B cell (primary cell): Measurements from ENCODE around the gene KAZN. TPM values are rescaled to one million over a fixed set of nuclear protein-coding genes. Genes with fewer than 3 reads are reported as not detected.

Experiments
- ATAC-seq: fragments of 200-7000 bp; cut with Tn5 transposase; one replicate; pipeline ENCODE4 v1.10.0; 2021; ENCODE audit warnings: low read depth, mild to moderate bottlenecking, moderate number of reproducible peaks, moderate library complexity
- CTCF ChIA-PET: fragments of 350-600 bp; sonication (Branson Sonifier 250); formaldehyde crosslinking; loops from one replicate; lab custom pipeline; 2021; ENCODE audit warnings: antibody characterized with exemption, inconsistent platforms; lab: Charles Lee
- POLR2A ChIA-PET: fragments of 350-600 bp; sonication (Branson Sonifier 250); formaldehyde crosslinking; loops from one replicate; lab custom pipeline; 2021; ENCODE audit warnings: antibody characterized with exemption; lab: Charles Lee
- DNase-seq: peaks from one replicate; pipeline ENCODE4 v3.0.0; 2013
- H2AFZ ChIP-seq: 2 replicates; pipeline ENCODE4 v1.6.1; 2012; ENCODE audit warnings: mild to moderate bottlenecking, low read depth, low read length; ENCODE audit not compliant: insufficient read depth, poor library complexity, severe bottlenecking
- H3K27ac ChIP-seq, 2 donors: 1 replicate in 1 of 2; 2 replicates in 1 of 2; pipeline ENCODE4 v1.5.1; 2012 to 2013; ENCODE audit warnings: low read length in 2 of 2, mild to moderate bottlenecking in 2 of 2, moderate library complexity in 1 of 2
- H3K27me3 ChIP-seq, 4 experiments: fragments of 200-600 bp in 1 of 4; sonication (generic) in 1 of 4; replicated peaks in 1 of 4; 1 replicate in 2 of 4; 2 replicates in 2 of 4; pipeline versions ENCODE4 v1.6.1 to v1.7.0; 2013 to 2016; ENCODE audit warnings: low read length in 3 of 4, mild to moderate bottlenecking in 2 of 4, mixed read lengths in 1 of 4, moderate library complexity in 1 of 4; ENCODE audit not compliant: insufficient read depth in 4 of 4, control insufficient read depth in 3 of 4; ENCODE audit errors: control extremely low read depth in 1 of 4
- H3K36me3 ChIP-seq, 2 experiments: replicated peaks in 1 of 2; 1 replicate in 1 of 2; 2 replicates in 1 of 2; pipeline versions ENCODE4 v1.6.1 to v1.7.1; 2013; ENCODE audit warnings: low read length in 1 of 2; ENCODE audit not compliant: insufficient read depth in 2 of 2, control insufficient read depth in 1 of 2; ENCODE audit errors: control extremely low read depth in 1 of 2, extremely low read depth in 1 of 2
- H3K4me1 ChIP-seq, 2 donors: fragments of 200-600 bp in 1 of 2; sonication (generic) in 1 of 2; 1 replicate in 1 of 2; 2 replicates in 1 of 2; pipeline versions ENCODE4 v1.5.1 to v1.6.1; 2013 to 2017; ENCODE audit warnings: low read length in 2 of 2; ENCODE audit not compliant: control insufficient read depth in 2 of 2, insufficient read depth in 2 of 2
- H3K4me2 ChIP-seq: replicated peaks from 2 replicates; pipeline ENCODE3; 2012; ENCODE audit warnings: mild to moderate bottlenecking, low read depth, low read length; ENCODE audit not compliant: poor library complexity, severe bottlenecking
- H3K4me3 ChIP-seq, 5 experiments: fragments of 200-600 bp in 1 of 5; sonication (generic) in 1 of 5; 1 replicate in 3 of 5; 2 replicates in 2 of 5; pipeline versions ENCODE4 v1.5.1 to v1.7.0; 2011 to 2016; ENCODE audit warnings: low read length in 4 of 5, mild to moderate bottlenecking in 4 of 5, low read depth in 2 of 5, control low read depth in 1 of 5, moderate library complexity in 1 of 5; ENCODE audit not compliant: insufficient read depth in 1 of 5; ENCODE audit errors: control extremely low read depth in 1 of 5, extremely low read depth in 1 of 5
- H3K79me2 ChIP-seq: fragments of 200-600 bp; sonication (generic); one replicate; pipeline ENCODE4 v1.6.0; 2016; ENCODE audit warnings: low read length; ENCODE audit not compliant: control insufficient read depth, insufficient read depth
- H3K9ac ChIP-seq: fragments of 200-600 bp; sonication (generic); 2 replicates; pipeline ENCODE4 v1.6.1; 2017; ENCODE audit warnings: mild to moderate bottlenecking, low read length, moderate library complexity
- H3K9me3 ChIP-seq, 3 donors: one replicate each; pipeline versions ENCODE4 v1.6.1 to v1.7.1; 2013; ENCODE audit warnings: low read length in 2 of 3; ENCODE audit not compliant: control insufficient read depth in 2 of 3, insufficient read depth in 1 of 3; ENCODE audit errors: control extremely low read depth in 1 of 3
- H4K20me1 ChIP-seq: 2 replicates; pipeline ENCODE4 v1.6.0; 2012; ENCODE audit warnings: mild to moderate bottlenecking, low read length; ENCODE audit not compliant: insufficient read depth, control insufficient read depth, poor library complexity, severe bottlenecking
- H3K27ac Mint-ChIP-seq: one replicate; pipeline ENCODE4 v1.8.0; 2021; ENCODE audit warnings: mixed read lengths
- H3K27me3 Mint-ChIP-seq: one replicate; pipeline ENCODE4 v1.8.0; 2021; ENCODE audit warnings: mixed read lengths
- H3K4me1 Mint-ChIP-seq: one replicate; pipeline ENCODE4 v1.8.0; 2021; ENCODE audit warnings: mixed read lengths
- H3K4me3 Mint-ChIP-seq: one replicate; pipeline ENCODE4 v1.8.0; 2021; ENCODE audit warnings: mixed read lengths
- H3K9me3 Mint-ChIP-seq: one replicate; pipeline ENCODE4 v1.8.0; 2022; ENCODE audit warnings: mixed read lengths; ENCODE audit not compliant: insufficient read depth
- EZH2 ChIP-seq: IDR thresholded peaks from 2 replicates; pipeline ENCODE4 v1.6.1; 2012; ENCODE audit warnings: borderline replicate concordance, low read depth, mild to moderate bottlenecking, moderate library complexity, low read length; ENCODE audit not compliant: insufficient read depth, poor library complexity, severe bottlenecking
- WGBS: methylation state at CpG from one replicate; pipeline ENCODE4 v1.1.5; 2013; ENCODE audit warnings: missing lambda C conversion rate; ENCODE audit not compliant: insufficient coverage; 5-methylcytosine and 5-hydroxymethylcytosine counted together
- intact Hi-C: fragments of 100-400 bp; cut with micrococcal nuclease; formaldehyde crosslinking; loops from one replicate; pipeline ENCODE4 v1.10.0; 2022
- polyA plus RNA-seq: library from polyadenylated mRNA; depleted of rRNA; stranded (reverse); fragments of >200 nt; gene quantifications from 2 replicates; pipeline ENCODE4 v1.2.3, GENCODE V29; 2012
- total RNA-seq, 2 donors: library from RNA; stranded (reverse); fragments of 120-200 nt in 1 of 2; gene quantifications; 1 replicate in 1 of 2; 2 replicates in 1 of 2; pipeline versions ENCODE4 v1.2.3 to v1.2.4, GENCODE V29; 2013 to 2022
- TF ChIP-seq, protein P1 (sequence below): fragments of 200-600 bp; IDR thresholded peaks from one replicate; pipeline ENCODE4 v1.8.0; 2022; ENCODE audit warnings: antibody characterized with exemption, mild to moderate bottlenecking

The KAZN gene
- total and polyA plus RNA-seq, 2 donors (not counting 1 experiment from before 2014, with no cell fraction given), result 0.13 to 0.39 TPM

DNA sequence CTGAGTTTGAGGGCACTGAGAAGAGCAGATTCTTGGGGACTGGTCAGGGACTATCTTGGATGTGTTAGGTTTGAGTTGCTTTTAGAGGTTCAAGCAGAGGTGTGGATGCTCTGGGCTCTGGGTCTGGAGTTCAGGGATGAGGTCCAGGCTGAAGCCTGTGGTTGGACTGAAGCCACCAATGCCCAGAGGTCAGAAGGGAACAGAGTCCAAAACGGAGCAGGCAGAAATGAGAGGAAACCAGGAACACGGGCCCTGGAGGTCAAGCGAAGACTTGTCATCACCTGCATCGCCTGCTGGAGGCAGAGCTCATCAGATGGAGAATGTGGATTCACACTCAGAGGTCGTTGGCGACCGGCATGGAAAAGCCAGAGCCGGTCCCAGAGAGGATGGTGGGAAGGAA is 425.5 kb downstream of the KAZN start:
- Histone ChIP-seq H3K79me2 (no peaks in the 10 kb centered on the region), H3K9me3 (no peaks in the 10 kb centered on the region), H3K9ac (no peak overlapping the region), H3K4me3 (no peak overlapping the region), H2AFZ (no peak overlapping the region), H3K36me3 (no peaks in the 10 kb centered on the region), H4K20me1 (no peaks in the 10 kb centered on the region), H3K27me3 (no peaks in the 10 kb centered on the region), H3K4me1 (no peaks in the 10 kb centered on the region), H3K27ac (no peak overlapping the region), H3K4me2 (no peak overlapping the region)
- Mint-ChIP-seq H3K27ac (no peak overlapping the region), H3K4me3 (no peak overlapping the region), H3K9me3 (no peaks in the 10 kb centered on the region), H3K4me1 (no peaks in the 10 kb centered on the region), H3K27me3 (no peaks in the 10 kb centered on the region)
- ChIA-PET POLR2A (no interaction called here), CTCF (interaction anchor here (0.6 kb wide), 1 partner anchor 202 kb away, joined by 3 read pairs; no protein-coding TSS in a partner anchor)
- no peak for DNase-seq
- intact Hi-C loops, result no loop called here
- no peak for ATAC-seq
- TF ChIP-seq, protein P1, sequence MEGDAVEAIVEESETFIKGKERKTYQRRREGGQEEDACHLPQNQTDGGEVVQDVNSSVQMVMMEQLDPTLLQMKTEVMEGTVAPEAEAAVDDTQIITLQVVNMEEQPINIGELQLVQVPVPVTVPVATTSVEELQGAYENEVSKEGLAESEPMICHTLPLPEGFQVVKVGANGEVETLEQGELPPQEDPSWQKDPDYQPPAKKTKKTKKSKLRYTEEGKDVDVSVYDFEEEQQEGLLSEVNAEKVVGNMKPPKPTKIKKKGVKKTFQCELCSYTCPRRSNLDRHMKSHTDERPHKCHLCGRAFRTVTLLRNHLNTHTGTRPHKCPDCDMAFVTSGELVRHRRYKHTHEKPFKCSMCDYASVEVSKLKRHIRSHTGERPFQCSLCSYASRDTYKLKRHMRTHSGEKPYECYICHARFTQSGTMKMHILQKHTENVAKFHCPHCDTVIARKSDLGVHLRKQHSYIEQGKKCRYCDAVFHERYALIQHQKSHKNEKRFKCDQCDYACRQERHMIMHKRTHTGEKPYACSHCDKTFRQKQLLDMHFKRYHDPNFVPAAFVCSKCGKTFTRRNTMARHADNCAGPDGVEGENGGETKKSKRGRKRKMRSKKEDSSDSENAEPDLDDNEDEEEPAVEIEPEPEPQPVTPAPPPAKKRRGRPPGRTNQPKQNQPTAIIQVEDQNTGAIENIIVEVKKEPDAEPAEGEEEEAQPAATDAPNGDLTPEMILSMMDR, result no peak
- TF ChIP-seq EZH2, result no peak
- WGBS, result 90% methylated on average over 8 of the region's 8 CpGs

DNA sequence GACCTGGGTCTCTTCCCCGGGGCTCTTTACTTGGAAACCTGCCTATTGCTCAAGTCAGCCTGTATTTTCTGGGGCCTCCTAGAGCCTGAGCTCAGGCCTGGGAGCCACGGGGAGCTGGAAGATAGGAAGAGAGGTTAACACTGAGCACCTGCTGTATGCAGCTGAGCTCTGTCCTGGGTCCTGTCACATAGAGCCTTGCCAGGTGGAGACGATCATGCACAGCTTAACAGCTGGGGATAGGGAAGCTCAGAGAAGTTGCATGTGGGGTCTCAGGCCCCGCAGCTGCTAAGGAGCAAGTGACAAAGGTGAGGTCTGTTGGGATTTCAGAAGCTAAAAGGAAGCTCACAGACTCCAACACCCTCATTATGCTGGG is 427.6 kb downstream of the KAZN start:
- no peak for TF ChIP-seq EZH2
- TF ChIP-seq, protein P1, result no peak
- H3K79me2 ChIP-seq, result no peaks in the 10 kb centered on the region
- no peaks in the 10 kb centered on the region for H4K20me1 ChIP-seq
- H3K4me2 ChIP-seq, result no peak overlapping the region
- no peak overlapping the region for H3K4me3 ChIP-seq
- Mint-ChIP-seq H3K27me3 (no peaks in the 10 kb centered on the region), H3K9me3 (no peaks in the 10 kb centered on the region), H3K4me1 (no peaks in the 10 kb centered on the region), H3K27ac (no peak overlapping the region), H3K4me3 (no peak overlapping the region)
- no peaks in the 10 kb centered on the region for H3K4me1 ChIP-seq
- H2AFZ ChIP-seq, result no peak overlapping the region
- no peaks in the 10 kb centered on the region for H3K36me3 ChIP-seq
- ATAC-seq (no peak), DNase-seq (no peak)
- intact Hi-C loops, result loop anchor here (5.0 kb wide), 1 partner anchor 249 kb away; no protein-coding TSS in a partner anchor
- ChIA-PET POLR2A (no interaction called here), CTCF (interaction anchor here (1.1 kb wide), 1 partner anchor 247 kb away, joined by 3 read pairs; no protein-coding TSS in a partner anchor)
- H3K9me3 ChIP-seq, result no peaks in the 10 kb centered on the region
- WGBS, result 86% methylated on average over 2 of the region's 4 CpGs
- no peak overlapping the region for H3K27ac ChIP-seq
- H3K9ac ChIP-seq, result no peak overlapping the region
- H3K27me3 ChIP-seq, result no peaks in the 10 kb centered on the region
